ENCODE data around the gene CD274.
"Not testable (repeated sequence)": the region's sequence is repeated elsewhere in the genome, so short reads cannot be mapped to it uniquely, and the experiment has no call there.

CD274 gene

GRCh38 chr9:5422276-5422675 is 28.1 kb upstream of the CD274 start:
- DNase-seq (ENCODE audit: extremely low read depth, low read depth): no peak
- TF ChIP-seq, protein P1, sequence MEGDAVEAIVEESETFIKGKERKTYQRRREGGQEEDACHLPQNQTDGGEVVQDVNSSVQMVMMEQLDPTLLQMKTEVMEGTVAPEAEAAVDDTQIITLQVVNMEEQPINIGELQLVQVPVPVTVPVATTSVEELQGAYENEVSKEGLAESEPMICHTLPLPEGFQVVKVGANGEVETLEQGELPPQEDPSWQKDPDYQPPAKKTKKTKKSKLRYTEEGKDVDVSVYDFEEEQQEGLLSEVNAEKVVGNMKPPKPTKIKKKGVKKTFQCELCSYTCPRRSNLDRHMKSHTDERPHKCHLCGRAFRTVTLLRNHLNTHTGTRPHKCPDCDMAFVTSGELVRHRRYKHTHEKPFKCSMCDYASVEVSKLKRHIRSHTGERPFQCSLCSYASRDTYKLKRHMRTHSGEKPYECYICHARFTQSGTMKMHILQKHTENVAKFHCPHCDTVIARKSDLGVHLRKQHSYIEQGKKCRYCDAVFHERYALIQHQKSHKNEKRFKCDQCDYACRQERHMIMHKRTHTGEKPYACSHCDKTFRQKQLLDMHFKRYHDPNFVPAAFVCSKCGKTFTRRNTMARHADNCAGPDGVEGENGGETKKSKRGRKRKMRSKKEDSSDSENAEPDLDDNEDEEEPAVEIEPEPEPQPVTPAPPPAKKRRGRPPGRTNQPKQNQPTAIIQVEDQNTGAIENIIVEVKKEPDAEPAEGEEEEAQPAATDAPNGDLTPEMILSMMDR (IDR thresholded peaks at IDR 0.05; ENCODE audit: low read depth, low read length): no peak

DNA sequence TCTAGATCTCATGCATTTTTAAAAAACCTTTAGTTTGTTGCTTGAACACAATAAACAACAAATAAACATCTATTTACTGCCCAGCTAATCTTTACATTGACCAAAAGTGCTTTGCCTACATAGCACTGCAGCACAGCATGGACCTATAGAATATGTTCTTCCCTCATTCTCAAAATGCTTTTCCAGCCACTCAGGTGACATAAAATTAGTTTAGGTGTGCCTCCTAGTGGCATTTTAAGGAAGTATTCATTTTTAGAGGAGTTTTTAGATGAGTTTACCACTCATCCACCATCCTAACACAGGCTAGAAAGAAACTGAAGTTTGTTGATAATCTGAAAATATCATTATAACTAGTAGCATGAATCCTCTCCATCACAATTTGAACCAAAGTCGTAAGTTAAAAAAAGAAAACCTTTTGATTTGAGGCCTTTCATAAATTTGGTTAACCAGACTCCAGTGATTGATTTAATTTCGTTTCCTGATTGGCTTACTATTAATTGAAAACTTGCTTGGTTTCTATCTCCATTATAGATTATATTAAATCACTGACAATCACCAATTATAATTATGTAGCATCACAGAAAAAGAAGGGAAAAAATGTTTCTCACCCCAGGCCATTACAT is 25.2 kb upstream of the CD274 start:
- TF ChIP-seq, protein P1 (IDR thresholded peaks at IDR 0.05; ENCODE audit: low read depth, low read length): peak; percentile 16; the same call in 1 of the 2 replicates

DNA sequence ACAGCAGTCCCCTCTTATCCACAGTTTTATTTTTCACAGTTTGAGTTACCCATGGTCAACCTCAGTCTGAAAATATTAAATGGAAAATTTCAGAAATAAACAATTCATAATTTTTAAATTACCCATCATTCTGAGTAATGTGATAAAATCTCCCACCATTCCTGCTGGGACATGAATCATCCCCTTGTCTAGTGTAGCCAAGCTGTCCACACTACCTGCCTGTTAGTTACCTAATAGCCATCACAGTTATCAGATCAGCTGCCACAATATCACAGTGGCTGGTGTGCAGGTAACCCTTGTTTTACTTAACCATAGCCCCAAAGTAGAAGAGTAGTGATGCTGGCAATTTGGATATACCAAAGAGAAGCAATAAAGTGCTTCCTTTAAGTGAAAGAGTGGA is 23.3 kb upstream of the CD274 start:
- TF ChIP-seq, protein P1 (IDR thresholded peaks at IDR 0.05; ENCODE audit: low read depth, low read length): no peak
- DNase-seq (ENCODE audit: extremely low read depth, low read depth): no peak

More for the DNA sequence above, 25.2 kb upstream of the CD274 start:
- DNase-seq (ENCODE audit: extremely low read depth, low read depth): no peak

DNA sequence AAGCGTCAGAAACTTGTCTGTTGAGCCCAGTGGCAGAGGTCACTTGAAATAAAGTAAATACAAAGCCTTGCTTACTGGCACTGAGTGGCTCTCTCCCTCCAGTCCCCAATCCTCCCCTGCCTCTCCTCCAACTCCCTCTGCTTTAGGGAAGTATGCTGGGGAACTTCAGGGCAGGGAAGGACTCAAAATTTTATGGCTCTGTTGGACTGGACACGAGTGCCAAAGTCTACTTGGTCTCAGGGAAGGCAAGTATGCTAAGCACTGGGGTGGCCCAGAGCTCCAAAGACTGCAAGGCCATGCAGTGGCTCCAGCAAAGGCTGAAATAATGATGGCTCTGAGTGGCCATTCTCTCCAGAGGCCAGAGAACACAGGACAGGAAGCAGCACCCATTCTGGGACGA is 22.2 kb upstream of the CD274 start:
- DNase-seq (ENCODE audit: extremely low read depth, low read depth): no peak
- TF ChIP-seq, protein P1 (IDR thresholded peaks at IDR 0.05; ENCODE audit: low read depth, low read length): no peak

GRCh38 chr9:5428794-5429528 is 21.4 kb upstream of the CD274 start:
- TF ChIP-seq, protein P1 (IDR thresholded peaks at IDR 0.05; ENCODE audit: low read depth, low read length): no peak
- no peak for DNase-seq (ENCODE audit: extremely low read depth, low read depth)

GRCh38 chr9:5429873-5430564 is 20.3 kb upstream of the CD274 start:
- DNase-seq (ENCODE audit: extremely low read depth, low read depth): no peak
- TF ChIP-seq, protein P1 (IDR thresholded peaks at IDR 0.05; ENCODE audit: low read depth, low read length): no peak

DNA sequence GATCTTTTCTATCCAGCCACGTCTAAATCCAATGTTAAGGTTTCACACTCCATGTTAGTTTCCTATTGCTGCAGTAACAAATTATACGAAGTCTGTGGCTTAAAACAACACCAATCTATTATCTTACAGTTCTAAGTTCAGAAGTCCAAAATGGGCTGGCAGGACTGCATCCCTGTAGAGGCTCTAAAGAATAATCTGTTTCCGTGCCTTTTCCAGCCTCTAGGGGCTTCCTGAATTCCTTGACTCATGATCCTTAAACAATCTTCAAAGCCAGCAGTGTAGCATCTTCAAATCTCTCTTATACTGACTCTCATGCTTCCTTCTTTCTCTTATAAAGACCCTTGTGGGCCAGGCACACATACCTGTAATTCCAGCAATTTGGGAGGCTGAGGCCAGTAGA is 19.4 kb upstream of the CD274 start:
- TF ChIP-seq, protein P1 (IDR thresholded peaks at IDR 0.05; ENCODE audit: low read depth, low read length): no peak
- DNase-seq (ENCODE audit: extremely low read depth, low read depth): no peak

GRCh38 chr9:5432890-5433289 is 17.5 kb upstream of the CD274 start:
- not testable (repeated sequence) for DNase-seq (ENCODE audit: extremely low read depth, low read depth)

DNA sequence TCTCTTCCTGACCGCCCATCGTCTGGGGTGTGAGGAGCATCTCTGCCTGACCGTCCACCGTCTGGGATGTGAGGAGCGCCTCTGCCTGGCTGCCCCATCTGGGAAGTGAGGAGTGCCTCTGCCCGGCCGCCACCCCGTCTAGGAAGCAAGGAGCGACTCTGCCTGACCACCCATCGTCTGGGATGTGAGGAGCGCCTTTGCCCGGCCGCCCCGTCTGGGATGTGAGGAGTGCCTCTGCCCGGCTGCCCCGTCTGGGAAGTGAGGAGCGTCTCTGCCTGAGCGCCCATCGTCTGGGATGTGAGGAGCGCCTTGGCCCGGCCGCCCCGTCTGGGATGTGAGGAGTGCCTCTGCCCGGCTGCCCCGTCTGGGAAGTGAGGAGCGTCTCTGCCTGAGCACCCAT is 17.0 kb upstream of the CD274 start:
- not testable (repeated sequence) for DNase-seq (ENCODE audit: extremely low read depth, low read depth)
